Kidney glomerular epithelial cell (primary cell): Measurements from ENCODE around the gene RFPL2.
"Not testable (repeated sequence)": the region's sequence is repeated elsewhere in the genome, so short reads cannot be mapped to it uniquely, and the experiment has no call there.

Source experiments
- DNase-seq: peaks from one replicate; lab custom pipeline; 2025; lab: John Stamatoyannopoulos, UW

The RFPL2 gene

DNA sequence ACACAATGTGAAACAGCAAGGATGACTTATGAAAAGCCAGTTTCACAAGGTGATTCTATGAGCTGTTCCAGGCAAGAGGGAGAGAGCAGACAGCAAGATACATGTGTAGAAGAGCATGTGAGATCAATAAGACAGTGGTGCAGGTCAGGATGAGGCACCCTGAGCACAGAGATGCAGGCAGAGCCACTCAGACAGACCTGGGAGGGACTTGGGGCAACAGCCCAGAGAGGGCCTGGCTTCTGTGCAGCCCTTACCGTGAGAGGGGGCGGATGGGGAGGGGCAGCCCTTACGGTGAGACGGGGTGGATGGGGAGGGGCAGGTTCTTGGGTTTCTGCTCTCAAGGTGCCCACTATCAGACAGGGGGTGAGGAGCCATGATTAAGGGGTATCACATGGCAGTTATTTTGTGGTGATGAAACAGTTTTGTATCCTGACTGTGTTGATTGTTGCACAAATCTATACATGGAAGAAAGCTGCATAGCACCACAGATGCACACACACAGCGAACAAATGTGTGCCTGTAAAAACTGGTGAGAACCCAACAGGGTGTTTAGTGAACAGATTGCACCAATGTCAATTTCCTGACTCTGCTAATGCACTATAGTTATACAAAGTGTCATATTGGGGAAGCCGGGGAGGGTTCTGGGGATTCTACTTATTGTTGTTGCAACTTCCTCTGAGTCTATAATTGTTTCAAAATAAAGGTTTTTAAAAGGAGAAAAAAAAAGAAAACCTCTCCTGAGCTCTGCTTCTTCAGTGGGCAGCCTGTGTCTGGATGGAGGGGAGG lies 40.6 kb downstream of the RFPL2 start:
- no peak for DNase-seq

DNA sequence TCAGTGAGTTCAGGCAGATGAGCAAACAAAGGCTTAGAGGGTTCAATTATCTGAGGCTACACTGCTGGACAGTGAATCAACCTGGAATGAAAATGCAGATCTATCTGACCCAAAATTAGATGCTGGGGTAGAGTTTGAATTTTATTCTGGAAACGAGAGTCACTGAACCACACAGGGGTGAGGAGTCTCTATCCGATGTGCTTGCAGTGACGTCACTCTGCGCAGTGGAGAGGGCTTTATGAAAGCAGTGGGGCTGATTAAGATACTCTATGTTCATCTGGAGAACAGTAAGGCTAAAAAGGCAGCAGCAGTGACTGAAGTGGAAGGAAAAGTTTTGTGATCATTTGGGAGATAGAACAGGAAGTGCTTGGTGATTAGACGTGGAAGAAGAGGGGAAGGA lies 44.5 kb downstream of the RFPL2 start:
- not testable (repeated sequence) for DNase-seq

DNA sequence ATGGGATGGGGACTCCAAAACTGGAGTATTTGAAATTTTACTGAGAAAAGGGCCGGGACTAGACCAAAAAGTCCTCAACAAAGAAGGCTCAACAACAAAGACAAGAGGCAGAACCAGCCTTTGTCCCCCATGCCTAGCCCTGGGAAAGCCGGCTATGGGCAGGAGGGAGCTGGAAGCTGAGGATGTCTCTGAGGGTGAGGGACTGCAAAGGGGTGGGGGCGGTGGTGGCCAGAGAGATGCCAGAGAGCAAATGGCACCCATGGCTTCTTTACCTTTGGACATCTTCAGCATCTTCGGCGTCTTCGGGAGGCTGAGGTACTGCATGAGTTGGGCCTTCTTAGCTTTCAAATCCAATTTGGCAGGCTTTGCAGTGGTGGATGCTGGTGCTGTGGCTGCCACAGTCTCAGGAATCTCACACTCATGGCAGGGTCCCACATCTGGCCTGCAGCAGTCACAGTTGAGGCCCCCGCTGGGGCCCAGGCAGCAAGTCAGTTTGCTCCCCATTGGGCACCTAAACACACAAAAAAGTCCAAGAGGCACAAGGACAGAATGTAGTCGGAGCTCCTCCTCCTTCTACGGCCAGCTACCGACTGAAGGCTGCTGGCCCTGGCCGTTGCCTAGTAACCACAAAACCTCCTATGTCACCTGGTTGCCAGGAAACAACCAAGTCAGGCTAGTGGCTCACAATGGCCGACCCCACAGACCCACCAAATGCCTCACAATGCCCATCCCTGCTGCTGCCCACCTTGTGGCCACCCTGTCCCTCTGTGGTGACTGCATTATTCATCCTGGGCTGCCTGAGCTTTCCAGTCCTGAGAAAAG lies 46.0 kb downstream of the RFPL2 start, which contains the start of gene C22orf42:
Gene C22orf42 (minus strand): TSS at position 592 of the 822 bp plus-strand sequence. CDS start 88 bp downstream, at position 504.
- no peak for DNase-seq

DNA sequence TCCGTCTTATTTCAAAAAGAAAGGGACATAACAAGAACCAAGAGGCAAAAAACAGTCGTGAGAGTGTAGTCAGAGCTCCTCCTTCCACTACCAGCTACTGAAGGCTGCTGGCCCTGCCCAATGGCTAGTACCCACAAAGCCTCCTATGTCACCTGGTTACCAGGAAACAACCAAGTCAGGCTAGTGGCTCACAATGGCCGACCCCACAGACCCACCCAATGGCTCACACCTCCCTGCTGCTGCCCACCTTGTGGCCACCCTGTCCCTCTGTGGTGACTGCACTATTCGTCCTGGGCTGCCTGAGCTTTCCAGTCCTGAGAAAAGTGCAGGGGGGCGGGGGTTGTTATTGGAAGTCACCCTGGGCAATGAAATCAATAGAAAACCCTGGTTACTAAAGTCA lies 47.2 kb downstream of the RFPL2 start:
- not testable (repeated sequence) for DNase-seq

DNA sequence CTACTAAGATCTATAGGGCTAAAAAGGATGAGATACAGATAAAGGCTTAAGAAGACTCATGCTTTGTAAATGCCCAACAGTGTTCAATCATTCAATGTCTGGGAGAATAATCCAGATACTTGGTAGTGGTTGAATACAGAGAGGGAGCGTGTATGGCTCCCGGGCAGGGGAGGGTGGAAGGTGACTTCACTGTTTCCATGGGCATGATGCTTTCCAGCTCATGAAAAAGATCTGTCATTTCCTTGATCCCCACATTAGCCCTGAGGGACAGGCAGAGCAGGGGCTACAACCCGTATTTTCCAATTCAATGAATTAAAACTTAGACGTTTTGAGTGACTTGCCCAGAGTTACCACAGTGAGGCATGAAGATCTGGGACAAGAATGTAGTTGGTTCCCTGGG lies 50.1 kb downstream of the RFPL2 start:
- DNase-seq, result not testable (repeated sequence)

DNA sequence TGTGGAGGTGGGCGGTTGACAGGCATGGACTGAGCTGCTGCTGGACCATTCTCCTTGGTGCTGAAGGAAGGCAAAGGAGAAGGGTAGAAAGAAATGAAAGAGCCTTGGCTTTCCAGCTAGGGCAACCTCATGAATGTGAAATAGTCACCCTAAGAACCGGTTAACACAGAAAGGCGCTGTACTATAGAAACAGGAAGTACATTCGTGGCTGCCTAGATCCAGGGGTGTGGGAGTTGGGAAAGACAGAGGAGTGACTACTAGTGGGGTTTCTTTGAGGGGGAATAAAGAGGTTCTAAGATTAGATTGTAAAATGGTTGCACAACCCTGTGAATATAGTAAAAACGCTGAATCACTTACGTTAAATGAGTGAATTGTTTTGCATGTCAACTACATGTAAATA lies 53.2 kb downstream of the RFPL2 start:
- not testable (repeated sequence) for DNase-seq

DNA sequence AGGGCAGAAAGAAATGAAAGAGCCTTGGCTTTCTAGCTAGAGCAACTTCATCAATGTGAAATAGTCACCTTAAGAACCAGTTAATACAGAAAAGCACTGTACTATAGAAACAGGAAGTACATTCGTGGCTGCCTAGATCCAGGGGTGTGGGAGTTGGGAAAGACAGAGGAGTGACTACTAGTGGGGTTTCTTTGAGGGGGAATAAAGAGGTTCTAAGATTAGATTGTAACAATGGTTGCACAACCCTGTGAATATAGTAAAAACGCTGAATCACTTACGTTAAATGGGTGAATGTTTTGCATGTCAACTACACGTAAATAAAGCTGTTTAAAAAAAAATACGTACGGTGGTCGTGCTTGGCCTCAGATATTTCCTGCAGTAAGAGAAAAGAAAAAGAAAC lies 54.2 kb downstream of the RFPL2 start:
- DNase-seq, result not testable (repeated sequence)

DNA sequence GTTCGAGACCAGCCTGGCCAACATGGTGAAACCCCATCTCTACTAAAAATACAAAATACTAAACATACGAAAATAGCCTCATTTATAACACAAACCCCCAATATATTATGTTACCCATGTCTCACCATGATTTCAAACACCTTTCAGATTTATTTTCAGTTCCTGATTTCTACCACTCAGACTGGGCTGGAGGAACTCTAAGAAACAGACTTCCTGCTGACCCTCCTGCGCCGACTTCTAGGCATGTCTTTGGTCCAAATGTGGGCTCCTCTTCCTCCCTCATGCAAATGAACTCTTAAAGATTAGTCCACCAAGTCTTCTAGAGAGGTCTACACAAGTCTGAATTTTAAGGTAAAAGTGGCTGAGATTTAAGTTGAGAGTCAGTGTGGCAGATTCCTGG lies 56.5 kb downstream of the RFPL2 start:
- not testable (repeated sequence) for DNase-seq

DNA sequence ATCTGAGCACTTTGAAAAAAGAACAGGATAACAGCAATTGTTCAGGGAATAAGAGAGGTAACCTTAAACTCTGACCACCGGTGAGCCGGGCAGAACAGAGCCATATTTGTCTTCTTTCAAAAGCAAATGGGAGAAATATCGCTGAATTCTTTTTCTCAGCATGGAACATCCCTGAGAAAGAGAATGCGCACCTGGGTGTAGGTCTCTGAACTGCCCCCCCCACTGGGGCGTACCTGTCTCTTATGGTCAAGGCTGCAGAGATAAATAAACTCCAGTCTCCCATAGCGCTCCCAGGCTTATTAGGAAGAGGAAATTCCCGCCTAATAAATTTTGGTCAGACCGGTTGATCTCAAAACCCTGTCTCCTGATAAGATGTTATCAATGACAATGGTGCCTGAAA lies 57.7 kb downstream of the RFPL2 start:
- not testable (repeated sequence) for DNase-seq

DNA sequence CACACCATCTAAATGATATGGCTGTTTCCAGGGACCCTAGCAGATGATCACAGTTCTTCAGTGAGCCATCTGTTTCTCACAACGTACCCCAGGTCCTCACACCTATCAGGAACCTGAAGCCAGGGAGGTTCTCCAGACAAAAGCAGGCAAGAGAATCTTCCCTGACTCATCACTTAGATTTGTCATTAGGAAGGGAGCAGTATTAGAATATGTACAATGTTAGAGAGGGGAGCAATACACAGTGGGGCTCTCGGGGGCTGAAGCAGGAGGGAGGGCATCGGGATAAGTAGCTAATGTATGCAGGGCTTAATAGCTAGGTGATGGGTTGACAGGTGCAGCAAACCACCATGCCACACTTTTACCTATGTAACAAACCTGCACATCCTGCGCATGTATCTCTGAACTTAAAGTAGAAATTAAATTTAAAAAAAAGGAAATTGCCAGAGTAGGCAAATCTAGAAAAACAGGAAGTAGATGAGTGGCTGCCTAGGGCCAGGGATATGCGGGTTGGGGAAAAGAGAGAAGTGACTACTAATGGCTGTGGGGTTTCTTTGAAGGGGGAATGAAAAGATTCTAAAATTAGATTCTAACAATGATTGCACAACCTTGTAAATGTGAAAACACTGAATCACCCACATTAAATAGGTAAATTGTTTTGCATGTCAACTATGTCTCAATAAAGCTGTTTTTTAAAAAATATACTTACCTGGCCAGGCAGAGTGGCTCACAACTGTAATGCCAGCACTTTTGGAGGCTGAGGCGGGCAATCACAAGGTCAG lies 60.2 kb downstream of the RFPL2 start:
- no peak for DNase-seq

DNA sequence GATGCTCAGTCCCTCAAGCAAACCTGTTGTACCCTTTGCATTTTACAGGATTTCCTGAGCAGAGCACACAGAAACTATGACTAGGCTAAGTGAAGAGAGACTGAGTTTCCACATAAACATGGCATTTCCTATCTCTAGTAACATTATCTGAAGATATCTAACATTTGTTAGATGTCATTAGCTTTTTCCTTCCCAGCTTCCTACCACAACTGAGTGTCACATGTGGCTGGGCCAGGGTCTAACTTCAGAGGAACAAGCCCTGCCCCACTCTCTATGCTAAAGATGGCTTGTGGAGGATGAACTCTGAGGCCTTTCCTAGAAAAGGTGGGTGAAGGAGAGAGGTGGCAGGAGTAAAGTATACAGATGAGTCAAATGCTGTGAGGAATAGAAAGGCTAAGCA lies 62.3 kb downstream of the RFPL2 start:
- DNase-seq, result no peak

DNA sequence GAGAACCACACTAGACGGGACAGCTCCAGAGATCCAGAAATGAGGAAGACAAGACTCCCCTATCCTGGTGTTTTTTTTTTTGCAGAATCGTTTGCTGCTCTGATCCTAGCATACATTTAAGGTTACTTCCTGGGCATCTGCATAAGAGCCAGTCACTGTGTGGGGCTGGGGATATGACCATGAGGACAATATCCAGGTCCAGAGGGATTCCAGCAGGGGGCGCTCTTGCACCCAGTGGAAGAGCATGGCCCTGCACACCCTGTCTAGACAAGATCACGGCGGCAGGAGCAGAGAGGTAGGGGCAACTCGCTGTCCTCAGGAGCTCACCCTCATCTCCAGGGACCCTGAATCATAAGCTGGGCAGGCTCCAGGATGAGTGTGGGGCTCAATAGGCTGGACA lies 64.2 kb downstream of the RFPL2 start:
- not testable (repeated sequence) for DNase-seq
